B cell (primary cell): ENCODE data around the gene DENND2C. TPM values are rescaled to one million over a fixed set of nuclear protein-coding genes. Genes with fewer than 3 reads are reported as not detected.

Experiments used
- ATAC-seq: fragments of 200-7000 bp; cut with Tn5 transposase; one replicate; pipeline ENCODE4 v1.10.0; 2021; ENCODE audit warnings: low read depth, mild to moderate bottlenecking, moderate number of reproducible peaks, moderate library complexity
- CTCF ChIA-PET: fragments of 350-600 bp; sonication (Branson Sonifier 250); formaldehyde crosslinking; loops from one replicate; lab custom pipeline; 2021; ENCODE audit warnings: antibody characterized with exemption, inconsistent platforms; lab: Charles Lee
- POLR2A ChIA-PET: fragments of 350-600 bp; sonication (Branson Sonifier 250); formaldehyde crosslinking; loops from one replicate; lab custom pipeline; 2021; ENCODE audit warnings: antibody characterized with exemption; lab: Charles Lee
- DNase-seq: peaks from one replicate; pipeline ENCODE4 v3.0.0; 2013
- H2AFZ ChIP-seq: 2 replicates; pipeline ENCODE4 v1.6.1; 2012; ENCODE audit warnings: mild to moderate bottlenecking, low read depth, low read length; ENCODE audit not compliant: insufficient read depth, poor library complexity, severe bottlenecking
- H3K27ac ChIP-seq, 2 donors: 1 replicate in 1 of 2; 2 replicates in 1 of 2; pipeline ENCODE4 v1.5.1; 2012 to 2013; ENCODE audit warnings: low read length in 2 of 2, mild to moderate bottlenecking in 2 of 2, moderate library complexity in 1 of 2
- H3K27me3 ChIP-seq, 4 experiments: fragments of 200-600 bp in 1 of 4; sonication (generic) in 1 of 4; replicated peaks in 1 of 4; 1 replicate in 2 of 4; 2 replicates in 2 of 4; pipeline versions ENCODE4 v1.6.1 to v1.7.0; 2013 to 2016; ENCODE audit warnings: low read length in 3 of 4, mild to moderate bottlenecking in 2 of 4, mixed read lengths in 1 of 4, moderate library complexity in 1 of 4; ENCODE audit not compliant: insufficient read depth in 4 of 4, control insufficient read depth in 3 of 4; ENCODE audit errors: control extremely low read depth in 1 of 4
- H3K36me3 ChIP-seq, 2 experiments: replicated peaks in 1 of 2; 1 replicate in 1 of 2; 2 replicates in 1 of 2; pipeline versions ENCODE4 v1.6.1 to v1.7.1; 2013; ENCODE audit warnings: low read length in 1 of 2; ENCODE audit not compliant: insufficient read depth in 2 of 2, control insufficient read depth in 1 of 2; ENCODE audit errors: control extremely low read depth in 1 of 2, extremely low read depth in 1 of 2
- H3K4me1 ChIP-seq, 2 donors: fragments of 200-600 bp in 1 of 2; sonication (generic) in 1 of 2; 1 replicate in 1 of 2; 2 replicates in 1 of 2; pipeline versions ENCODE4 v1.5.1 to v1.6.1; 2013 to 2017; ENCODE audit warnings: low read length in 2 of 2; ENCODE audit not compliant: control insufficient read depth in 2 of 2, insufficient read depth in 2 of 2
- H3K4me2 ChIP-seq: replicated peaks from 2 replicates; pipeline ENCODE3; 2012; ENCODE audit warnings: mild to moderate bottlenecking, low read depth, low read length; ENCODE audit not compliant: poor library complexity, severe bottlenecking
- H3K4me3 ChIP-seq, 5 experiments: fragments of 200-600 bp in 1 of 5; sonication (generic) in 1 of 5; 1 replicate in 3 of 5; 2 replicates in 2 of 5; pipeline versions ENCODE4 v1.5.1 to v1.7.0; 2011 to 2016; ENCODE audit warnings: low read length in 4 of 5, mild to moderate bottlenecking in 4 of 5, low read depth in 2 of 5, control low read depth in 1 of 5, moderate library complexity in 1 of 5; ENCODE audit not compliant: insufficient read depth in 1 of 5; ENCODE audit errors: control extremely low read depth in 1 of 5, extremely low read depth in 1 of 5
- H3K79me2 ChIP-seq: fragments of 200-600 bp; sonication (generic); one replicate; pipeline ENCODE4 v1.6.0; 2016; ENCODE audit warnings: low read length; ENCODE audit not compliant: control insufficient read depth, insufficient read depth
- H3K9ac ChIP-seq: fragments of 200-600 bp; sonication (generic); 2 replicates; pipeline ENCODE4 v1.6.1; 2017; ENCODE audit warnings: mild to moderate bottlenecking, low read length, moderate library complexity
- H3K9me3 ChIP-seq, 3 donors: one replicate each; pipeline versions ENCODE4 v1.6.1 to v1.7.1; 2013; ENCODE audit warnings: low read length in 2 of 3; ENCODE audit not compliant: control insufficient read depth in 2 of 3, insufficient read depth in 1 of 3; ENCODE audit errors: control extremely low read depth in 1 of 3
- H4K20me1 ChIP-seq: 2 replicates; pipeline ENCODE4 v1.6.0; 2012; ENCODE audit warnings: mild to moderate bottlenecking, low read length; ENCODE audit not compliant: insufficient read depth, control insufficient read depth, poor library complexity, severe bottlenecking
- H3K27ac Mint-ChIP-seq: one replicate; pipeline ENCODE4 v1.8.0; 2021; ENCODE audit warnings: mixed read lengths
- H3K27me3 Mint-ChIP-seq: one replicate; pipeline ENCODE4 v1.8.0; 2021; ENCODE audit warnings: mixed read lengths
- H3K4me1 Mint-ChIP-seq: one replicate; pipeline ENCODE4 v1.8.0; 2021; ENCODE audit warnings: mixed read lengths
- H3K4me3 Mint-ChIP-seq: one replicate; pipeline ENCODE4 v1.8.0; 2021; ENCODE audit warnings: mixed read lengths
- H3K9me3 Mint-ChIP-seq: one replicate; pipeline ENCODE4 v1.8.0; 2022; ENCODE audit warnings: mixed read lengths; ENCODE audit not compliant: insufficient read depth
- EZH2 ChIP-seq: IDR thresholded peaks from 2 replicates; pipeline ENCODE4 v1.6.1; 2012; ENCODE audit warnings: borderline replicate concordance, low read depth, mild to moderate bottlenecking, moderate library complexity, low read length; ENCODE audit not compliant: insufficient read depth, poor library complexity, severe bottlenecking
- WGBS: methylation state at CpG from one replicate; pipeline ENCODE4 v1.1.5; 2013; ENCODE audit warnings: missing lambda C conversion rate; ENCODE audit not compliant: insufficient coverage; 5-methylcytosine and 5-hydroxymethylcytosine counted together
- intact Hi-C: fragments of 100-400 bp; cut with micrococcal nuclease; formaldehyde crosslinking; loops from one replicate; pipeline ENCODE4 v1.10.0; 2022
- polyA plus RNA-seq: library from polyadenylated mRNA; depleted of rRNA; stranded (reverse); fragments of >200 nt; gene quantifications from 2 replicates; pipeline ENCODE4 v1.2.3, GENCODE V29; 2012
- total RNA-seq, 2 donors: library from RNA; stranded (reverse); fragments of 120-200 nt in 1 of 2; gene quantifications; 1 replicate in 1 of 2; 2 replicates in 1 of 2; pipeline versions ENCODE4 v1.2.3 to v1.2.4, GENCODE V29; 2013 to 2022
- TF ChIP-seq, protein P1 (sequence below): fragments of 200-600 bp; IDR thresholded peaks from one replicate; pipeline ENCODE4 v1.8.0; 2022; ENCODE audit warnings: antibody characterized with exemption, mild to moderate bottlenecking

Gene DENND2C
- total and polyA plus RNA-seq, 2 donors (not counting 1 experiment from before 2014, with no cell fraction given) = 0.18 to 0.76 TPM

DNA sequence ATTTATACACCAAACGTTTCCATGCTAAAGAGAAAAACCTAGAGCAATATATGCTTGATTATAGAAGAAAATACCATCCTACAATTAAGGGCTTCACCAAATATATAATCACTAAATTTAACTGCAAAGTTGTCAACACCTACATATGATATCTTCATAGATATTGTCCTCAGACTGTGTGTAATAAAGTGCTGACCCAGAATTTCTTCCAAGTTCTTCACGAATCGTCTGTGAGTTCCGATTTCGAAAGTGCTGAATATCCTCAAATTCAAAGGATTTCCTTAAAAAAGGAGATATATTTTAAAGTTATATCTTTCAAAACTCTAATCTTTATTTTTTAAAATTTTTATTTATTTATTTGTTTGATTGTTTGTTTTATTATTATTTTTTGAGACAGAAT lies 46.5 kb downstream of the DENND2C start:
- Mint-ChIP-seq H3K27ac (no peak overlapping the region), H3K27me3 (peaks cover 7% of the 10 kb centered on the region), H3K9me3 (no peaks in the 10 kb centered on the region), H3K4me3 (no peak overlapping the region), H3K4me1 (no peaks in the 10 kb centered on the region)
- ATAC-seq = no peak
- Histone ChIP-seq H3K4me3 (no peak overlapping the region), H3K79me2 (no peaks in the 10 kb centered on the region), H3K9ac (no peak overlapping the region), H2AFZ (no peak overlapping the region), H3K27me3 (peaks cover 0 to 3% (median 0%) of the 10 kb centered on the region in 4 experiments), H3K4me2 (no peak overlapping the region), H3K9me3 (no peaks in the 10 kb centered on the region), H3K36me3 (no peaks in the 10 kb centered on the region), H3K27ac (no peak overlapping the region), H3K4me1 (no peaks in the 10 kb centered on the region), H4K20me1 (no peaks in the 10 kb centered on the region)
- no peak for DNase-seq
- POLR2A ChIA-PET = no interaction called here
- WGBS = no CpG with 5 or more reads among the region's 5 CpGs
- CTCF ChIA-PET = no interaction called here
- intact Hi-C loops = no loop called here
- no peak for TF ChIP-seq EZH2
- TF ChIP-seq, protein P1, sequence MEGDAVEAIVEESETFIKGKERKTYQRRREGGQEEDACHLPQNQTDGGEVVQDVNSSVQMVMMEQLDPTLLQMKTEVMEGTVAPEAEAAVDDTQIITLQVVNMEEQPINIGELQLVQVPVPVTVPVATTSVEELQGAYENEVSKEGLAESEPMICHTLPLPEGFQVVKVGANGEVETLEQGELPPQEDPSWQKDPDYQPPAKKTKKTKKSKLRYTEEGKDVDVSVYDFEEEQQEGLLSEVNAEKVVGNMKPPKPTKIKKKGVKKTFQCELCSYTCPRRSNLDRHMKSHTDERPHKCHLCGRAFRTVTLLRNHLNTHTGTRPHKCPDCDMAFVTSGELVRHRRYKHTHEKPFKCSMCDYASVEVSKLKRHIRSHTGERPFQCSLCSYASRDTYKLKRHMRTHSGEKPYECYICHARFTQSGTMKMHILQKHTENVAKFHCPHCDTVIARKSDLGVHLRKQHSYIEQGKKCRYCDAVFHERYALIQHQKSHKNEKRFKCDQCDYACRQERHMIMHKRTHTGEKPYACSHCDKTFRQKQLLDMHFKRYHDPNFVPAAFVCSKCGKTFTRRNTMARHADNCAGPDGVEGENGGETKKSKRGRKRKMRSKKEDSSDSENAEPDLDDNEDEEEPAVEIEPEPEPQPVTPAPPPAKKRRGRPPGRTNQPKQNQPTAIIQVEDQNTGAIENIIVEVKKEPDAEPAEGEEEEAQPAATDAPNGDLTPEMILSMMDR = no peak

DNA sequence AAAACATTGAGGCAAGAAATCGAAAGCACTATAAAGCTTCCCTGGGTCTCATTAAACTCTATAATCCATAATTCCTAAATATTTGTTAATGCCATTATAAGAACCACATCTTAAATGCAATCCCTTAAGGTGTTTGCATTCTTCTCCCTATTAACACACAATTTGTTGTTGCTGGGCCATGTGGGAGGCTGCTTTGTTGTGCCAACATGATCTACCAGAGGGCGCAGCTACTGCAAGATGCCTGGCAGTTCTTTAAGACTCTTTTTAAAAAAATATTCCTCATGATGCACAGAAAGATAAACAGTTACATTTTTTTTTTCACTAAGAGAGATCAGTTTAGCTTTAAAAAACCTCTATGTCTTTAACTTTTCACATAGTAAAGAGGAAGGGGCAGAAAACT lies 49.4 kb downstream of the DENND2C start:
- intact Hi-C loops = no loop called here
- ChIA-PET CTCF (no interaction called here), POLR2A (no interaction called here)
- no peak overlapping the region for H2AFZ ChIP-seq
- H3K36me3 ChIP-seq = no peaks in the 10 kb centered on the region
- ATAC-seq = no peak
- no peak overlapping the region for H3K4me2 ChIP-seq
- H3K27me3 Mint-ChIP-seq = peaks cover 4% of the 10 kb centered on the region
- no peaks in the 10 kb centered on the region for H3K79me2 ChIP-seq
- no peaks in the 10 kb centered on the region for H3K9me3 Mint-ChIP-seq
- no peaks in the 10 kb centered on the region for H3K9me3 ChIP-seq
- DNase-seq = no peak
- no peak overlapping the region for H3K4me3 ChIP-seq
- no peaks in the 10 kb centered on the region for H4K20me1 ChIP-seq
- H3K4me3 Mint-ChIP-seq = no peak overlapping the region
- H3K4me1 Mint-ChIP-seq = no peaks in the 10 kb centered on the region
- TF ChIP-seq EZH2 = no peak
- TF ChIP-seq, protein P1 = no peak
- no peak overlapping the region for H3K27ac Mint-ChIP-seq
- H3K9ac ChIP-seq = no peak overlapping the region
- no peak overlapping the region for H3K27ac ChIP-seq
- no CpG with 5 or more reads among the region's 2 CpGs for WGBS
- H3K4me1 ChIP-seq = no peaks in the 10 kb centered on the region
- H3K27me3 ChIP-seq = no peaks in the 10 kb centered on the region
